Breast epithelium (tissue), 3 donors: ENCODE results near the gene IL33.

ENCODE experiments used
- CTCF ChIP-seq, 3 donors: fragments of 450-650 bp; IDR thresholded peaks; one replicate each; pipeline ENCODE4 v1.5.1; 2016 to 2017; ENCODE audit warnings: antibody characterized with exemption in 3 of 3, mild to moderate bottlenecking in 3 of 3, moderate library complexity in 3 of 3
- POLR2AphosphoS5 ChIP-seq, 3 donors: sonication (generic); formaldehyde crosslinking; IDR thresholded peaks; one replicate each; pipeline ENCODE4 v1.6.1; 2017; ENCODE audit warnings: antibody characterized with exemption in 3 of 3

- TF ChIP-seq POLR2AphosphoS5 (IDR thresholded peaks at IDR 0.05) (no peak), CTCF (IDR thresholded peaks at IDR 0.05) (no peak)
Measured at GRCh38 chr9:6173914-6174313, 41.7 kb upstream of the IL33 start.
